ENCODE results near the gene RNF112.

- TF ChIP-seq POLR2AphosphoS5 (IDR thresholded peaks at IDR 0.05) = no peak
- no peak for TF ChIP-seq EP300 (IDR thresholded peaks at IDR 0.05)
Measured at GRCh38 chr17:19440421-19440820, 29.4 kb downstream of the RNF112 start.
